Stimulated activated CD4-positive, alpha-beta T cell treated with anti-CD3 and anti-CD28 coated beads, Interleukin-2, amount 100 ng/mL, for 48 hours (primary cell): ENCODE data around the gene NACC1.
"Not testable (repeated sequence)": the region's sequence is repeated elsewhere in the genome, so short reads cannot be mapped to it uniquely, and the experiment has no call there.

Experiments used
- DNase-seq, 2 donors: peaks; one replicate each; pipeline ENCODE4 v3.0.0-alpha.2; 2020

The NACC1 gene

GRCh38 chr19:13166151-13166550, 48.1 kb downstream of the NACC1 start:
- DNase-seq: not testable (repeated sequence)

GRCh38 chr19:13169769-13170168, 51.7 kb downstream of the NACC1 start:
- no peak for DNase-seq

GRCh38 chr19:13171146-13171545, 53.1 kb downstream of the NACC1 start:
- no peak for DNase-seq

- DNase-seq: peak in 1 of 2 donors; percentile 75
Observed at GRCh38 chr19:13172346-13173138, 54.5 kb downstream of the NACC1 start.

GRCh38 chr19:13173139-13173737, 55.2 kb downstream of the NACC1 start:
- DNase-seq: no peak

GRCh38 chr19:13176345-13176744, 58.3 kb downstream of the NACC1 start:
- DNase-seq: no peak

GRCh38 chr19:13177584-13177983, 59.5 kb downstream of the NACC1 start:
- not testable (repeated sequence) for DNase-seq

- not testable (repeated sequence) for DNase-seq
Observed at GRCh38 chr19:13178291-13178690, 60.2 kb downstream of the NACC1 start.

GRCh38 chr19:13181747-13182388, 63.8 kb downstream of the NACC1 start:
- DNase-seq: no peak

GRCh38 chr19:13184926-13185325, 66.9 kb downstream of the NACC1 start:
- DNase-seq: not testable (repeated sequence)

GRCh38 chr19:13185763-13186657, 67.9 kb downstream of the NACC1 start:
- not testable (repeated sequence) for DNase-seq

- not testable (repeated sequence) for DNase-seq
Observed at GRCh38 chr19:13186688-13187087, 68.6 kb downstream of the NACC1 start.

- DNase-seq: no peak
Observed at GRCh38 chr19:13187419-13187818, 69.4 kb downstream of the NACC1 start.

GRCh38 chr19:13189600-13189999, 71.5 kb downstream of the NACC1 start:
- DNase-seq: no peak
